NCI-H748 treated with DMSO at 0.1 percent for 48 hours (cell line): ENCODE results near the gene MAN1C1.

ENCODE experiments used
- DNase-seq: peaks from one replicate; lab custom pipeline; 2025; lab: John Stamatoyannopoulos, UW

The MAN1C1 gene

DNA sequence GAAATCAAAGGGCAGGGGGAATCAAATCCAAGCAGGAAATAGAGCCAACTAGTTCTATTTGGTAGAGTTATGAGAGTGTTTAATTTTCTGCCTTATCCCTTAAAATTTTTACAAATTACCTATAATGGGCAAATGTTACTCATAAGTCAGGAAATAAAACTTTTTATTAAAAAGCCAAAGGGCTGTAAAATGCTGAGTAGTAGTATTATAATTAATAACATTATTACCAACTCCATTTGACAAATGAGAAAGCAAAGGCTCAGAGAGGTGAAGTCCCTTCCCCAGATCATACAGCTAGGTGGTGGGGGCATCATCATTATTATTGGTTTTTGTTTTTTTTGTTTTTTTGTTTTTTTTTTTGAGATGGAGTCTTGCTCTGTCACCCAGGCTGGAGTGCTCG is 186.8 kb downstream of the MAN1C1 start:
- no peak for DNase-seq

DNA sequence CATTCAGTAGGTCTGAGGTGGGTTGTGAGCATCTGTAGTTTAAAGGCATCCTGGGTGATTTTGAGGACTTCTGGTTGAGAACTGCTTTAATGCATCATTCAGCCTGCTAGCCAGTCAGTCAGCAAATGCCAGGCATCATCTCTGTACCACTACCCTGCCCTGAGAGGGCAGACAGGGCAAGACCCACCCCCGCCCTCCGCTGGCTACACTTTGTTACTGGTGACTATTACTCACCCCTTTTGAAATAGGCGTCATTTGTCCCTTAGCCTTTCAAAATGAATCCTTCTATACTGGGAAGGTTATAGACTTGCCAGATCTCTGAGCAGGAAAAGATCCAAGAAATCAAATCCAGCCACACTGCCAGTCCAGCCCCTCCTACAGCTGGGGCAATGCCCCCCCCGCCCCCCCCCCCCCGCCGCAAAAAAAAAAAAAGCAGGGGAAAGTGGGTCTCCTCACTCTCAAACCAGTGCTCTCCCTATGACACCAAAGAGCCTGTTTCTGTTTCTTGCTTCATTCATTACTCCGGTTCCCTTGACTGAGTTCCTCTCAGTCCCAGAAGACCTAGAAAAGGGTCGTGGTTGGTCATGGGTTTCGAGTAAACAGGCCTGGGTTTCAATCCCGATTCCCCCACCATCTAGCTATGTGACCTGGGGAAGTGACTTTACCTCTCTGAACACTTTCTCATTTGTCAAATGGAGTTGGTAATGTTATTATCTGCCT is 187.8 kb downstream of the MAN1C1 start:
- no peak for DNase-seq

DNA sequence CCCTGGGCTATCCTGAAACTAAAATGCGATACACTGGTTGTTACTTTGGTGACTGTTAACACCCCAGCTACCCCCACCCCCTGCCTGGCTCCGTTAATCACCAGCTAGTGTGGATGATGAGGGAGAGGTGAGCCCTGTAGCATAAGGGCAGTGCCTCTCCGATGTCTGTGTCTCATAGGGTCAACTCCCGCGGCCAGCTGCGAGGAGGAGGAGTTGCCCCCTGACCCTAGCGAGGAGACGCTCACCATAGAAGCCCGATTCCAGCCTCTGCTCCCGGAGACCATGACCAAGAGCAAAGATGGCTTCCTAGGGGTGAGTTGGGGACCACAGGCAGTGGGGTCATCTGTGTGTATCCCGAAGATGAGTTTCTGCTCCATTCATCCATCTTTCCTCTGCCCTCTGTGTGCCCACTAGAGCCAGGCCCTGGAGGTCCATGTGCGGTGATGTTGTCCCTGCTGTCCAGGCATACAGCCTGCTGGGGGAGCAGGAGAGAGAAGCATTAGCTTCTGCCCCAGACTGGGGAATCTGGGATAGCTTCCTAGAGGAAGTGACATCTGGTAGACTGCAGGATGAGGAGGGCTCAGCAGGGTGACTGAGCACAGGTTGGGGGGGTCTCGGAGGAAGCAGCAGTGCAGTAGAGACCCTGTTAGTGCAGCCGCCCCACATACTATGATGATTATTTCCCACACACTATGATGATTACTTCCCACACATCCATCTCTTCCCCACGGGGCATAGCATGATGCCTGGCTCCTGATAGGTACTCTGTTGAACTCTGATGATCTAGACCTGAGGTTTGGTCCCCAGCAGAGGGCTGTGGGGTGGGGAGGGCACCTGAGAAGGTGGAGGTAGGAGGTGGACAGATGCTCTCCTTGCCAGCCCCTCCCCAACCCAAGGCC is 188.6 kb downstream of the MAN1C1 start:
- DNase-seq = no peak

DNA sequence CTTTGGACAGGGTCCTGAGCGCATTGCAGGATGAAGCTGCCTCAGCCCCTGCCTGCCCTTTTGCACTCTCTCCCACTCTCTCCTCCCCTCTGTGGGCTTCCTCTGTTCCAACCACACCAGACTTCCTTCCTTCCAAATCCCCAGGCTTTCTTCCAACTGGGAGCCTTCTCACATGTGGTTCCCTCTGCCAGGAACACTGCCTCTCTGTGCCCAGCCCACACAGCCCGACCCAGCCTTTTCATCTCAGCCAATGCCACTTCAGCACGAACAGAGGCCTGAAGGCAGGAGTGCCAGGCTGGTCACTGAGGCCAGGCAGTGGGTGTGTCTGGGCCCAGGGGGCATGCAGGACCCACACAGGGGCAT is 189.3 kb downstream of the MAN1C1 start:
- no peak for DNase-seq

DNA sequence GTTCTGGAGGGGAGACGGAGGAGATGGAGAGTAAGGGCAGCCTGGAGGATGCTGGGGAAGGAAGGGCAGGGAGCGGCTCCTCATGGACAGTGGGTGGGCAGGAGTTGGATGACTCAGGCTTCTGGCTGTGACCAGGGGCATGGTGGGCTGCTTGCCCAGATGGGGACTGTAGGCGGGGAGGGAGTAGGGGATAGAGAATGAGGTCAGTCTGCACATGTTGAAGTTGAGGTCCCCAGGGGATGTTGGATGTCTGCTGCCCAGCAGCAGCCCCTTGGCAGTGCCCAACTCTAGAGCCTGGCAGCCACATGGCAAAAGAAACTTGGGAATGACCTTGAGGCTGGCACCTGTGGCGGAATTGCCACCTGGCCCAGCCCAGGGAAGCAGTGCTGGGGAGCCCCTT is 189.8 kb downstream of the MAN1C1 start:
- DNase-seq = no peak

DNA sequence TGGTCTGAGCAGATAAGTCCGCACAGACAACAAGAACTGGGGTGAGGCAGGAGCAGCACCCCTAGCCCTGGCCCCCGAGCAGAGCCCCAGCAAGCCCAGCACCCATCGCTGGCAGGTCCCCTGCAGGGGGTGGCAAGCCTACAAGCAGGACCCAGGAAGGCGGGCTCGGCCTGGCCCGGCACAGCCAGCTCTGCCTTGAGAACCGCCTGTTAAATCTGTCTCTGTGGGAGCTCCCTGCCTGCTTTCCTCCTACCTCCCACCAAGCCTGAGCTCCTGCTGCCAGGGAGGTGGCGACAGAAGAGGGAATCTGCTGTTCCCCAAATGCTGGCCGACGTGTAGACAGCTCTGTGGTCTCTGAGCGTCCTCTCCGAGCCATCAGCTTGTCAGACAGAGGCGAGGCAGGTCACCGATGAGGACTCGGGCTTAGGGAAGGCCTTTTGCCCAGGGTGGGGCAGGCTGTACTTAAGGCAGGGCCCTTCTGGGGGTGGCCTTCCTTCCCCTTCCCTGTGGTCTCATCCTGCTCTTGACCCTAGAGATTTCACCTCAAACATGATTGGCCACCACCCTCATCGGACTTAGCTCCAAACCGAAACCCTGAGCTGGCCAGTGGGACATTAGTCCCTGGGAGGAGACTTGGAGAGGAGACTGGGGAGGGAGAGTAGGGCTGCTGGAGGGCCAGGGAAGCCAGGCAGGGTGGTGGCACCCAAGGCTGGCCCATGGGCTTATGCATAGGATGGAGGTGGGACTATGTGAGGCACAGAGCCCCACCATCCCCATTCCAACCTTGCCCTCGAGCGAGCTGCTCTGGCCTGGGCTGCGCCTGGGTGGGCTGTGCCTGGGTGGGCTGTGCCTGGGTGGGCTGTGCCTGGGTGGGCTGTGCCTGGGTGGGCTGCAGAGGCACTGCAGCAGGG is 191.1 kb downstream of the MAN1C1 start:
- DNase-seq = no peak

DNA sequence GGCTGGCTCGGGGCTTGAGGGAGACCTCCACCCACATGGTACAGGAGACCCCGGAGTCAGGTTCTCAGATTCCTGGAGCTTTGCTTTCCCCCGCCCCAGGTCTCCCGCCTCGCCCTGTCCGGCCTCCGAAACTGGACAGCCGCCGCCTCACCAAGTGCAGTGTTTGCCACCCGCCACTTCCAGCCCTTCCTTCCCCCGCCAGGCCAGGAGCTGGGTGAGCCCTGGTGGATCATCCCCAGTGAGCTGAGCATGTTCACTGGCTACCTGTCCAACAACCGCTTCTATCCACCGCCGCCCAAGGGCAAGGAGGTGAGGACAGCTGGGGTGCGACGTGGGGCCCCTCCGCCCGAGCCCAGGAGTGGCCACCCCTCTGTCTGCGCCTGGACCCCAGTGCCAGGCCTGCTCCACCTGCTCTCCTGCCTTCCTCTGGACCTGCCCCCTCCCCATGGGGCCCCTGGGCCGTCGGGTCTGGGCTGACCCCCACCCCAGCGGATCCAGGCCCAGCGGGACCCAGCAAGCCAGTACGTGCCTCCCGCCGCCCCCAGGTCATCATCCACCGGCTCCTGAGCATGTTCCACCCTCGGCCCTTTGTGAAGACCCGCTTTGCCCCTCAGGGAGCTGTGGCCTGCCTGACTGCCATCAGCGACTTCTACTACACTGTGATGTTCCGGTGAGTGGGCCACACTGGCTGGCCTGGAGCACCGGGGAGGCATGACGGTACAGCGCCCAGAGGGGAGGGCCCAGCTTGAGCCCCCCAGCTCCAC is 192.1 kb downstream of the MAN1C1 start:
- no peak for DNase-seq

DNA sequence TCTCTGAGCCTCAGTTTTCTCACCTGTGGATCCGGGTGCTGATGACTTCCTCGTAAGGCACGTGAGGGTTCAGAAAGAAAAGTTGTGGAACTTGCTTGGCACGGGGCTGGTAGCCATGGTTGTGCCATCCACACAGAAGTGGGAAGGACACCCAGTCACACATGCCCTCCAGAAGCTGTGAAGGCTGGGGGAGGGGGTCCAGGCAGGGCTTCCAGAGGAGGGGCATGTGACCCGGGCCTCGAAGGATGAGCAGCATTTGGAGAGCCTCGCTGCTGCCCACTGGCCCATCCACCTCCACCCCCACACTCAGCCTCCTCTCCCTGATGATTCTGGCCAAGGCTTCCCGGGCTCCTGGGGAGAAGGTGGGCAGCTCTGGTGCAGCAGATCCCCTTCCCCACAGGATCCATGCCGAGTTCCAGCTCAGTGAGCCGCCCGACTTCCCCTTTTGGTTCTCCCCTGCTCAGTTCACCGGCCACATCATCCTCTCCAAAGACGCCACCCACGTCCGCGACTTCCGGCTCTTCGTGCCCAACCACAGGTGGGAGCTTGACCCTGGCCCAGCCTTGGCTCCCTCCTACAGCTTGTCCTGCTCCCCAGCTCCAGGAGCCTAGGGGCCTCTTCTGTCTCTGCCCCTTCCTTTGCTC is 192.8 kb downstream of the MAN1C1 start:
- no peak for DNase-seq

DNA sequence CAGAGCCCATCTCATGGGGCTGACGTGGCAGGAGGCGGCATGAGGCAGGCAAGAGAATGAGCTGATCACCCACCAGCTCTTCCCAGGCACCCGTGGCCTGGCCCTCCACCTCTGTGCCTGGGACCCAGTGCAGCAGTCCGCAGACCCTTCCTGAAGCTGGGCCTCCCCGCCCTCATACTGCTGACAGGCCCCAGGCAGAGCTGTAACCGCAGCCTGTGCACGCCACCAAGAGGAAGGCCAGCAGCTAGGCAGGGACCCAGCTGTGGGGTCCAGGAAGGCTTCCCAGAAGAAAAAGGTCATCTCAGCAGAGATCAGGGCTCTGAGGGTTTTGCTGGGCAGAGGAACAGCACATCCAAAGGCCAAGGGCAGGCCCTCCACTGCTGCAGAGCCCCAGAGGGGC is 193.3 kb downstream of the MAN1C1 start:
- DNase-seq = no peak

DNA sequence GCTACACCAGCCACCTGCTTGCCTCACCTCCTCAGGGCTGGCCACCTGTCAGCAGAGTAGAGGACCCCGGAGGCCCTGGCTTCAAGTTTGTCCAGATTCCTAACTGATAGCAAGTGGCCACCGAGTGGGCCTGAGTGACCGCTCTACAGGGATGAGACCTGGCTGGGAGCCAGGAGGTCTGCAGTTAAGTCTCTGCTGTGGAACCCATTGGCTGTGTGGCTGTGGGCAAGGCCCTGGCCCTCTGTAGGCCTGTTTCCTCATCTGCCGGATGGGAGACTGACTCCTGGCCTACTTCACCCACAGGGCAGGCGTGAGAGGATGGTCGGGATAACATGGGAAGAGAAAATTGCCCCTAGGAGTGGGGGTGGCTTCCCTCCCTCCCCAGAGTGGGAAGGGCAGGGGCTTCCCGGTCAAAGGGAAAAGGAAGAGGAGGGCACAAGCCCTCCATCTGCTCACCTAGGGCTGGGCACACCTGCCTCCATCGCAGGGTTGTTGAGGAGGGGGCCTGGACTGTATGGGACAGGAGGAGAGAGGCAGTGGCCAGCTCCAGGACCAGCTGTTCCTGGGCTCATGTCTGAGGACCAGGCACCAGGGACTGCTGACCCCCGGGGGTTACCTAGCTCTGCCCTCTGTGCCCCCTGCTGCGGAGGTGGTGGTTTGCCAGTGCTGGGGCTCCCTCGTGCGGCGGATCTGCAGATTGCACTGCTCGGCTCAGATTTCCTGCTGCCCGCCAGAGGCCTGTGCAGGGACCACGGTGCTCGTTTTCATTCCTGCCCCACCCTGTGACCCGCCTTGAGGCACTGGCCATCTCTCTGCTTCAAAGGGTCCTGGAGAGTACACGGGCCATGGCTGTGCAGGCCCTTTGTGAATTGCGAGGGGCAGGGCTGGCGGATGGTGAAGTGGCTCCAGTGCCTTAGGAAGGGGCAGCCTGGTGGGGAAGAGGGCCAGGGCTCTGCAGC is 194.0 kb downstream of the MAN1C1 start:
- DNase-seq = no peak

DNA sequence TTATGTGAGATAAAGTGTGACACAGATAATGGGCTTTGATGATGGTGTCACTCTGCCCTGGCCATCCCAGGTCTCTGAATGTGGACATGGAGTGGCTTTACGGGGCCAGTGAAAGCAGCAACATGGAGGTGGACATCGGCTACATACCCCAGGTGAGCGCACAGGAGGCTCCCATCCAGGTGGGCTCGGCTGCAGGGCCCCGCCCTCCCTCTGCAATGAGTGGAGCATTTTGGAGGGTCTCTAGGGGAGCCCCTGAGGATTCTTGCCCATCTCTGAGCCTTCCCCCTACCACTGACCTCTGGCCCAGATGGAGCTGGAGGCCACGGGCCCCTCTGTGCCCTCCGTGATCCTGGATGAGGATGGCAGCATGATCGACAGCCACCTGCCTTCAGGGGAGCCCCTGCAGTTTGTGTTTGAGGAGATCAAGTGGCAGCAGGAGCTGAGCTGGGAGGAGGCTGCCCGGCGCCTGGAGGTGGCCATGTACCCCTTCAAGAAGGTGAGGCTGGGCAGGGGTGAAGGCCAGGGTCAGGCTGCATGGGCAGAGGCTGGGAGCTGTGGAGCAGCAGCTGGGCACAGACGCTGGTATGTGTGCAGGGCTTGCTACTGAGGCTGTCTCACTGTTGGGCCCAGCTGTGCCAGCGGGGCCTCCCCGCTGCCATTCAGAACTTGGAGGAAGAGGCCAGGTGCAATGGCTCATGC is 194.9 kb downstream of the MAN1C1 start:
- DNase-seq = no peak

DNA sequence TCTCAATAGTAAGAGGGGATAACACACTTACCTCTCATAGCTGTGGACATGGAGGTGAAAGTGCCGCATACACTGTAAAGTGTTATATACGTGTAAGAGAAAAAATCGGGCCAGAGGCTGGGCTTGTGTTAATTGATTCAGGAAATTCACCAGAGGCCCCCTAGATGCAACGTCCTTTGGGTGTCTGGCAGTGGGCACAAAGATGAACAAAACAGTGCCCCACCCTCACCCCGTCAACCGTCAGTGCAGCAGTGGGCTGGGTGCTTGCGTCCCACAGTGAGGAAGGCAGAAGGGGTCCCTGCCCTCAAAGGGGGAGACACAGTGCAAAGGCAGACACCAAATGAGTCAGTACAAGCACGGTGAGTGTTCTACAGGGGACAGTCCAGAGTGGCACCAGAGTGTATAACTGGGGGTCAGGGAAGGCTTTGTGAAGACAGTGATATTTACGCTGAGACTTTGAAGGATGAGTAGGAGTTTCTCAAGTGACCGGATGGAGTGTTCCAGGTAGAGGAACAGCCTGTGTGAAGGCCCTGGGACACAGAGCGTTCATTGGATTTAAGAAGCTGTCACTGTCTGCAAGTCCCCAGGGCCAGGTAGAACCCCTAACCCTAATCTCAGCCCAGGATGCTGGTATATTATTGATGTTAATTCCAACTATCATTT is 196.6 kb downstream of the MAN1C1 start:
- DNase-seq = no peak

DNA sequence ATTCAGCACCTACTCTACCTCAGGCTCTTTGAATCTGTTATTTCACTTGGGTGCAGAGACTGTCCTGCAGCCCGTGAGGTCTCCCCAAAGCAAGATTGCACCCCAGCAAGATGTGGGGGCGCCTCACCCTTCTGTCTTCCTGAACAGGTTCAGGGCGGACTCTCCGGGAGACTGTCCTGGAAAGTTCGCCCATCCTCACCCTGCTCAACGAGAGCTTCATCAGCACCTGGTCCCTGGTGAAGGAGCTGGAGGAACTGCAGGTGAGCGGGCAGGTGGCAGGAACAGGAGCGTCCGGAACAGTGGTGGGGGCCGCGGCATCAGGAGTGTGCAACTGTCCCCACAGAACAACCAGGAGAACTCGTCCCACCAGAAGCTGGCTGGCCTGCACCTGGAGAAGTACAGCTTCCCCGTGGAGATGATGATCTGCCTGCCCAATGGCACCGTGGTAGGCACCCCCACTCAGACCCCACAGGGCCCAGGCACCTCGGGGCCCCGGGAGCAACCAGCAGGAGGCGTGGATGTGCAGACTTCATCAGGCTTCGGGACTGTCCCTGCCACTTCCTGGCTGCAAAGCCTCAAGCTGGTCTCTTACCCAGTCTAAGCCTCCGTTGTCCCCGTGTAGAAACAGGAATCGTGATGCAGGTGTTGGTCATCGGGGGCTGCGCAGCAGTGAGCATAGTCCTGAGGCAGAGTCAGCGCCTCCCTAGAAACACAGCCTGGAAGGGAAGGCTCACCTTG is 197.3 kb downstream of the MAN1C1 start:
- DNase-seq = no peak

DNA sequence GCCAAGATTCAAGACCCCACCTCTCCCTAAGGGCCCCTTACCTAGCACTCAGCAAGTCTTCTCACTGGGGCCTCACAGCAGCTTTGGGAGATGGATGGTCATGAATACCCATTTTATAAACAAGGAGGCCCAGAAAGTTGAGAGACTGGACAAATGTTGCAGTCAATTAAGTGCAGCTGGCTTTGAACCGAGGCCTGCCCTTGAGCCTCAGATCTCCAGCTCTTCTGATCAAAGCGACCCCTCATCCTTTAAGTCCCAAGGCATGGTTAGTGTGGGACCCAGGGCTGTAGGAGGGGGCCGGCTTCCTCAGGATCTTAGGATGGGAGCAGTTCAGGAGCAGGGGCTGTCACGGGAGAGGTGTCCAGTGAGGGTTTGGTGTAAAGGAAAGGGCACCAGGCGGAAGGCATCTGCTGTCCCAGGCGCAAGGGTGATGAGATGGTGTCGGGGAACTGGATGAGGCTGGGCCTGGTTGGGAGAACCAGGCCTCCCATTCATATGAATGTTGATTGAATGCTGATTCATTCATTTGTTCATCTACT is 198.0 kb downstream of the MAN1C1 start:
- no peak for DNase-seq

DNA sequence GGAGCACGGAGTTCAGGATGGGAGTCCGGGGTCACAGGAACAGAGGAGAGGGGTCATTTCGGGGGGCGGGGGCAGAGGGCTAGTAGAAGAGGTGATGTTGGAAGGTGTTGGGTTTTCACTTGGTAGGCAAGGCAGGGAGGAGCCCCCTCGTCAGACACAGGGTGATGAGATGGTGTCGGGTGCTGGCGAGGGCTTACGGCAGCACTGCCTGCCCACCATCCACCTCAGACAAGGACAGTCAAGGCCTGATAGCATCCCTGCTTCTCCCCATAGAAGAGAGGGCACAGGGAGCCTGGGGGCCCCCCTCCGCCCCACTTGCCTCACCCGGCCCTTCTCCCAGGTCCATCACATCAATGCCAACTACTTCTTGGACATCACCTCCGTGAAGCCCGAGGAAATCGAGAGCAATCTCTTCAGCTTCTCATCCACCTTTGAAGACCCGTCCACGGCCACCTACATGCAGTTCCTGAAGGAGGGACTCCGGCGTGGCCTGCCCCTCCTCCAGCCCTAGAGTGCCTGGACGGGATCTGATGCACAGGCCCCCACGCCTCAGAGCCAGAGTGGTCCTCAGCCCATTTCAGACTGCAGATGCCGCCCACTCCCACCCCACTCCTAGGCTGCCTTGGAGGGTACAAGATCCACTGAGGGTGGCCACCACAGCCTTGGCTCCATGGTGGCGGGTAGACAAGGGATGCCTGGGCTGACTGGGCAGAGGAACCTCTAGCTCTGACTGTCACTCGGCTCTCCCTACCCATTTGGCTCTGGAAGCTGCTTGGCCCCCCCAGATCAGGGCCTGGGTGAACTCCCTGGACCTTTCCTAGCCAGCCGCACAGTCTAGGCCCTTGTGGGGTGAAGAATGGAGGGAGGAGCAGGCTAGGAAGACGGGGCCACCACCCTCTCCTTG is 198.9 kb downstream of the MAN1C1 start:
- DNase-seq = no peak

DNA sequence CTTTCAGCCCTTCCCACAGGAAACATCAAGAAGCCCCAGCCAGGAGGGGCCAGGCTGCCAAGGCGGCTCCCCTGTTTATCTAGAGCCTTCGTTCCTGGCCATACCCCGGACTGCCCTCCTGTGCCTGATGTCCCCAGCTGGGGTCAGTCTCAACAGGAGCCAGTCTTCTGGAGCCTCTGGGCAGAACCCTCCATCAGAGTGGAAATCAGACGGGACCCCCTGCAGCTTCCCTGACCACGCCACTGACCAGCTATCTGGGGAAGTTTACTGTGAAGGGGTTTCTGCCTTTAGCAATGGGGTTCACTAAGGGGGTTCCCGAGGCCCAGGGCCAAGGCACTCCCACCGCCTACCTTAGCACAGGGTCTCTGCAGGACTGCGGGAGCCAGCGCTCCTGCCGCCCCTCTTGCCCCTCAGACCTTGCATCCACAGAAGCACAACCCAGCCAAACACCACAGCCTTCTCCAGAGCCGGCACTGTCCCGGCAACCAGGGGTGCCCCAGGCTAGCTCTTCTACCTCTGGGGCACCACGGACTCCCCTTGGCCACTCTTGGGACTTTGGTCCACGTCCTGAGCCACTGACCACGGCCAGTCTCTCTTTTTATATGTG is 199.6 kb downstream of the MAN1C1 start:
- DNase-seq = no peak
